HEK293T (cell line): ENCODE results near the gene SEPTIN5.
A peak's percentile ranks its signal among the peaks of the same experiment; 100 is the strongest.

ENCODE experiments used
- CTCF ChIA-PET: fragments of 350-600 bp; formaldehyde crosslinking; extraction: SDS; loops from one replicate; lab custom pipeline; 2021; ENCODE audit warnings: antibody characterized with exemption, inconsistent platforms; lab: Yijun Ruan, JAX
- POLR2A ChIA-PET: fragments of 350-600 bp; formaldehyde crosslinking; extraction: SDS; loops from one replicate; lab custom pipeline; 2020; ENCODE audit warnings: antibody characterized with exemption, inconsistent platforms; lab: Yijun Ruan, JAX
- DNase-seq: peaks from one replicate; pipeline ENCODE4 v3.0.0; 2012; ENCODE audit warnings: mixed read lengths; ENCODE audit errors: extremely low spot score
- ARNT ChIP-seq: fragments of 450-650 bp; IDR thresholded peaks from 2 replicates; pipeline ENCODE4 v1.6.1; 2017; ENCODE audit warnings: mild to moderate bottlenecking
- BHLHE40 ChIP-seq: fragments of 450-650 bp; IDR thresholded peaks from 2 replicates; pipeline ENCODE4 v1.6.1; 2016; ENCODE audit warnings: mild to moderate bottlenecking, moderate library complexity, borderline replicate concordance
- CTBP1 ChIP-seq: fragments of 450-650 bp; IDR thresholded peaks from 2 replicates; pipeline ENCODE4 v1.6.1; 2016; ENCODE audit warnings: borderline replicate concordance
- ELF4 ChIP-seq: fragments of 450-650 bp; IDR thresholded peaks from 2 replicates; pipeline ENCODE4 v1.6.1; 2017; ENCODE audit warnings: antibody characterized with exemption
- FOXA1 ChIP-seq: fragments of 450-650 bp; IDR thresholded peaks from 2 replicates; pipeline ENCODE4 v1.6.1; 2016; ENCODE audit warnings: mild to moderate bottlenecking
- FOXK2 ChIP-seq: fragments of 450-650 bp; IDR thresholded peaks from 2 replicates; pipeline ENCODE4 v1.6.1; 2016; ENCODE audit warnings: mild to moderate bottlenecking
- FOXM1 ChIP-seq: fragments of 450-650 bp; IDR thresholded peaks from 2 replicates; pipeline ENCODE4 v1.6.1; 2017; ENCODE audit warnings: mild to moderate bottlenecking, borderline replicate concordance
- HDGF ChIP-seq: fragments of 450-650 bp; IDR thresholded peaks from 2 replicates; pipeline ENCODE4 v1.6.1; 2017; ENCODE audit warnings: antibody characterized with exemption, borderline replicate concordance
- L3MBTL2 ChIP-seq: fragments of 450-650 bp; conservative IDR thresholded peaks from 2 replicates; pipeline ENCODE4 v1.6.1; 2016; ENCODE audit warnings: mild to moderate bottlenecking
- LEF1 ChIP-seq: fragments of 450-650 bp; IDR thresholded peaks from 2 replicates; pipeline ENCODE4 v1.6.1; 2017; ENCODE audit warnings: mild to moderate bottlenecking, borderline replicate concordance
- NFRKB ChIP-seq: fragments of 450-650 bp; IDR thresholded peaks from 2 replicates; pipeline ENCODE4 v1.6.1; 2016; ENCODE audit warnings: mild to moderate bottlenecking, moderate library complexity
- PKNOX1 ChIP-seq: fragments of 450-650 bp; IDR thresholded peaks from 2 replicates; pipeline ENCODE4 v1.6.1; 2016
- SP1 ChIP-seq: fragments of 450-650 bp; IDR thresholded peaks from 2 replicates; pipeline ENCODE4 v1.6.1; 2017
- SUZ12 ChIP-seq: fragments of 450-650 bp; IDR thresholded peaks from 2 replicates; pipeline ENCODE4 v1.6.1; 2016; ENCODE audit warnings: mild to moderate bottlenecking
- TARDBP ChIP-seq: fragments of 450-650 bp; IDR thresholded peaks from 2 replicates; pipeline ENCODE4 v1.6.1; 2016
- ZNF384 ChIP-seq: fragments of 450-650 bp; IDR thresholded peaks from 2 replicates; pipeline ENCODE4 v1.6.1; 2016

Gene SEPTIN5

GRCh38 chr22:19727310-19728150 lies 13.2 kb downstream of the SEPTIN5 start:
- ChIA-PET CTCF (no interaction called here), POLR2A (no interaction called here)
- DNase-seq: no peak
- no peak for TF ChIP-seq FOXA1
- no peak for TF ChIP-seq SUZ12
- TF ChIP-seq BHLHE40: no peak
- TF ChIP-seq FOXM1: no peak
- TF ChIP-seq HDGF: no peak
- TF ChIP-seq FOXK2: no peak

DNA sequence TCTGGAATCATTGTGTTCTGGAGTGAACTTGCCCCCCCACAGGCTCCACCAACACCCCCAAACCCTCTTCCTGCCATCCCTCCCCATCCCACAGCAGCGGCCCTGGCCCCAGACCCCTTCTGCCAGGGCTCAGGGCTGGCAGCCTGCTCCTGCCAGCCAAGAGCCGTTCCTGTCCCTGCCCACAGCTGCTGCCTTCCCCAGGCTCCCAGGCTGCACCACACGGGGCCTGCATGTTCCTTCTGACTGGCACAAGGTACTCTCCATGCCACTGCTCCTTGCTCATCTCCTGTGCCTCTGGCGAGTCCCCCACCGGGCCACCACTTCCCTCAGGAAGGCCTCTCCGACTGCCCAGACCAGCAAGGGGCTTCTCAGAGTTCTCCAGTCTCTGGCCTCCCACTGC lies 14.0 kb downstream of the SEPTIN5 start:
- CTCF ChIA-PET: no interaction called here
- TF ChIP-seq FOXK2 (no peak), LEF1 (no peak), CTBP1 (no peak), FOXA1 (no peak), PKNOX1 (no peak), FOXM1 (no peak), SUZ12 (no peak), L3MBTL2 (no peak), ARNT (no peak), ZNF384 (no peak), NFRKB (no peak), HDGF (no peak), SP1 (no peak), TARDBP (no peak), BHLHE40 (no peak), ELF4 (no peak)
- POLR2A ChIA-PET: no interaction called here
- no peak for DNase-seq

- TF ChIP-seq ARNT: no peak
- no peak for TF ChIP-seq PKNOX1
- TF ChIP-seq TARDBP: no peak
- TF ChIP-seq BHLHE40: no peak
- TF ChIP-seq CTBP1: no peak
- CTCF ChIA-PET: no interaction called here
Observed at GRCh38 chr22:19728836-19729235, 14.5 kb downstream of the SEPTIN5 start.

DNA sequence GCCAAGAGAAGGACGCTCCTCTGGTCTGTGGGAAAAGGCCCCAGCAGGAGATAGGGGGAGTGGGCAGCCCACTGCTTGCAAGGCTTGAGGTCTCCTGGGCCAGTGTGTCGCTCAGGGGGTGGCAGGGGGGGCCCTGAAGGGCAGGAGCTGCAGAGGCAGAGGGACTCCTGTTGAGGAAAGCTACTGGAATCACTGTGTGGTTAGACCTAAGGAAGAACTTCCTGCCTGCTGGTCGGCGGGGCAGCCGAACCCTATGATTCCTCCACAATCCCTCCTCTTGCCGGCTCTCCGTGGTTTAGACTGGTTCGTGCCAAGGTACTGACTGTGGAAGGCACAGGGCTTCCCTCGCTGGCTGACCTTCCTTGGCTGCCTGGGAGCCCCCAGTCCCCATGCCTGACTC lies 15.2 kb downstream of the SEPTIN5 start:
- POLR2A ChIA-PET: interaction anchor here (1.7 kb wide), 1 partner anchor 213 kb away, joined by 5 read pairs; the partner anchor contains the start of genes COMT and TXNRD2
- CTCF ChIA-PET: interaction anchor here (1.0 to 2.6 kb wide), 5 partner anchors 18 to 283 kb away, joined by 3 to 37 read pairs (median 5); no protein-coding TSS in a partner anchor
- no peak for TF ChIP-seq NFRKB
- TF ChIP-seq BHLHE40: no peak
- no peak for TF ChIP-seq ELF4
- TF ChIP-seq FOXM1: no peak
- no peak for TF ChIP-seq SP1
- TF ChIP-seq FOXA1: no peak
- no peak for TF ChIP-seq ZNF384
- no peak for TF ChIP-seq ARNT
- TF ChIP-seq PKNOX1: no peak
- TF ChIP-seq SUZ12: no peak
- no peak for TF ChIP-seq HDGF
- no peak for TF ChIP-seq LEF1
- no peak for TF ChIP-seq CTBP1
- no peak for TF ChIP-seq FOXK2
- TF ChIP-seq TARDBP: no peak
- TF ChIP-seq L3MBTL2: no peak
- DNase-seq: no peak

More at GRCh38 chr22:19728836-19729235, 14.5 kb downstream of the SEPTIN5 start:
- POLR2A ChIA-PET: no interaction called here
- DNase-seq: no peak

DNA sequence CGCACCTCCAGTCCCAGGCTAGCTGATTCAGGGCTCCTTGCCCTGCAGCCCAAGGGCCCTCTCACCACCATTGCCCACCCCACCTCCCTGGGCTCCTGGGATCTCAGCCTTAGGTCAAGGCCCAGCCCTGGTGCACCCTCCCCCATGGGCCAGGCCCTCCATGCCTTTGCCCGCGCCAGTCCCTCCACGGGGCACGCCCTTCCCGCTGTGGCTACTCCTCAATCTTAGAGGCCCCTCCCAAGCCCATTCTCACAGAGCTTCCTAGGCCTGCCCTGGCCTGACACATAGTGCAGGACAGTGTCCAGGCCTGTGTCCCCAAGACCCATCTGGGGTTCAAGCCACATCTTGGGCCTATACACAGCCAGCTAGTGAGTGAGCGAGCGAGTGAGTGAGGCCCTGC lies 15.9 kb downstream of the SEPTIN5 start:
- POLR2A ChIA-PET: interaction anchor here (0.6 to 1.7 kb wide), 3 partner anchors 175 to 212 kb away, joined by 3 to 5 read pairs (median 3); partner anchors contain the start of genes COMT and TXNRD2
- CTCF ChIA-PET: interaction anchor here (0.6 to 2.6 kb wide), 43 partner anchors 9 to 282 kb away, joined by 3 to 37 read pairs (median 4); no protein-coding TSS in a partner anchor
- TF ChIP-seq BHLHE40: no peak
- TF ChIP-seq HDGF: peak; percentile 43; the same call in 1 of the 2 replicates
- TF ChIP-seq LEF1: no peak
- no peak for TF ChIP-seq FOXK2
- no peak for TF ChIP-seq PKNOX1
- TF ChIP-seq CTBP1: no peak
- no peak for TF ChIP-seq ARNT
- no peak for DNase-seq
